Activated T-helper 1 cell treated with Interleukin-2 at 50 U/mL for 16 hours (primary cell): ENCODE data around the gene ARAP1.
A peak's percentile ranks its signal among the peaks of the same experiment; 100 is the strongest.
"Not testable (repeated sequence)": the region's sequence is repeated elsewhere in the genome, so short reads cannot be mapped to it uniquely, and the experiment has no call there.

Source experiments
- DNase-seq: peaks from one replicate; pipeline ENCODE4 v3.0.0-alpha.2; 2020; ENCODE audit warnings: low read depth

ARAP1 gene

GRCh38 chr11:72752088-72752914, at the start of gene ARAP1:
Gene ARAP1, minus strand, starts transcription at chr11:72752408. Its CDS starts 25,280 bp downstream, at chr11:72727128.
- peak; percentile 76 for DNase-seq

DNA sequence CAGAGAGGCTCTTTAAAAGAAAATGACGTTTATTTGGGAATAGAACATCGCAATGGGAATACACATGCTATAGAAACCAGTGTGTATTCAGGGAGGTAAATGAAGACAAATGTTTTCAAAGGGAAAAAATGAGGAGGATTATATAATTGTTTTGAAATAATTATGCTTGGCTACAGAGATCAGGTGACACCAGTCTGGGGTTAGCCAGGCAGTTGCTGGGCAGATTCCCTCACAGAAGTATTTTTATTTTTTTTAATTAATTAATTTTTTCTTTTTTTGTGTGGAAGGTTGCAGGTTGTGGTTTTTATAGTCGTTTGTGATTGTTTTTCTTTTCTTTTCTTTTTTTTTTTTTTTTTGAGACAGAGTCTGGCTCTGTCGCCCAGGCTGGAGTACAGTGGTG, 47.2 kb upstream of the ARAP1 start:
- no peak for DNase-seq

- no peak for DNase-seq
Observed at GRCh38 chr11:72798361-72798760, 46.2 kb upstream of the ARAP1 start.

DNA sequence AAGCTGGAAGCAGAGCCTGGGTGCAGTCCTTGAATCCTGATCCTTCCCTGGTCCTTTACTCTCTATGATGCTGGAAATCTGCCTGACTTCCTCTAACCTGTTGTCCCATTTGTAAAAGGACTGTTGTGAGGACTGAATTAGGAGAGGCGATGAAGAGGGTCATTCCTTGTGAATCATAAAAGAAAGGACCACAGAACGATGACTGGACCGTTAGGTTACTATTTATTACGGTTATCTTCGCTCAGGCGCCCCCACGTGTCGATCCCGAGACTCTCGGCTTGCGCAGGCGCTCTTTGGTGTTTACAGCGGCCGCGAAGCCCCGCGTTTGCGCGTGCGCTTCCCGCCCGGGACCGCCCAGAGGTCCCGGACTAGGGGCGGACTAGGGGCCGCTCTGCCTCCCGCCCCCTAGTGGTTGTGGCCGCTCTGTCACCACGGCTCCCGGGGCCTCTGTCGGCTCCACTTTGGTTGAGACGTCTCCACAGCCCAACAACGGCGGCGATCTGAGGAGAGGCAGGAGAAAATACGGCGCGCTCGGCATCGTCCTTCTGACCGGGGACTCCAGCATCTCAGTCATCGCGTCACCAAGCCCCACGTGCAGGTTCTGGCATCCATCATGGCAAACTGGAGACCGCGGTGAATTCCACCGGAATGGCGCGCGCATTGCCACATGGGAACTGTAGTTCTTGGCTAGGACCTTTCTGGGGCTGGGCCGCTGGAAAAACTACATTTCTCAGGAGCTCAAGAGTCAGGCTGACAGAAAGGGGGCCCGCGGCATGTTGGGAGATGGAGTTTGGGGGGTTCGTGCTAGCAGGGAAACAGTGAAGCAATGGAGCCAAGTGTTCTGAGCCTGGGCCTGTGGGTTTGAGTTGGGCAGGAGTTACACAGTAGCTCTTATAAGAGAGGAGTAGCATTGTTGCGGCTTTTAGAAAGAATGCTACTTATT, 41.5 kb upstream of the ARAP1 start, which contains the start of gene STARD10:
STARD10 (minus strand) TSS at position 623 of the 943 bp plus-strand sequence. CDS start 12,866 bp downstream, outside the sequence.
- peak; percentile 93 for DNase-seq

- DNase-seq, result no peak
Observed at GRCh38 chr11:72793076-72793424, 40.8 kb upstream of the ARAP1 start.

- no peak for DNase-seq
Observed at GRCh38 chr11:72792437-72793021, 40.3 kb upstream of the ARAP1 start.

- DNase-seq, result not testable (repeated sequence)
Observed at GRCh38 chr11:72791228-72791627, 39.0 kb upstream of the ARAP1 start.

DNA sequence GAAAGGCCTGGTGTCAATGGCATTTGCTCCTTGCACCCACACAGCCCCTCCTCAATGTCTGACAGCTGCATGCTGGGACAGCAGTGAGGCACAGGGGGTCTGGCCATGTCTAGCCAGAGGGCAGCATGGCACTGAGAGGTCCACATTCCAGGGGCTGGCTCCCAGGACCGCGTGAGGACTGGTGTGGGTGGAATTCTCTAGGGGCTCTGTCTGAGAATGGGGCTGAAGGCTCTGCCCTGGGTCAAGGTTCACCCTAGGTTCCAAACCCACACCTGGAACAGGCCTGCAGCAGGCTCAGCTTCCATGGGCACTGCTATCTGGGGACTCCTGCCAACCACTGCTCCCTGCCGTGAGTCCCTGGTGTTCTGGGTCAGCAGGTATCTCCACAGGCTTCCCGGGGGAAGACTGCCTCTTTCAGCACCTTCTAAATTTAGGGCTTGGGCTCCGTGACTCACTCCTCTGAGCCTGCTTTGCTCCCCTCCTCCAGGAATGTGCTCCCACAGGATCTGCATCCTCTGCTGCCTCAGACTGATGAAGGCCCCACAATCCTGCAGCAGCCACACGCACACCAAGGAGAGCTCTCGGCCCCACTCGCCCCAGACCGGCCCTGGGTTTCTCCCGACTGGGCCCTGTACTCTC, 37.4 kb upstream of the ARAP1 start:
- no peak for DNase-seq

- no peak for DNase-seq
Observed at GRCh38 chr11:72788241-72788640, 36.0 kb upstream of the ARAP1 start.

- no peak for DNase-seq
Observed at GRCh38 chr11:72787216-72788104, 35.3 kb upstream of the ARAP1 start.

- no peak for DNase-seq
Observed at GRCh38 chr11:72786305-72787215, 34.4 kb upstream of the ARAP1 start.

GRCh38 chr11:72784662-72785061, 32.5 kb upstream of the ARAP1 start:
- no peak for DNase-seq

DNA sequence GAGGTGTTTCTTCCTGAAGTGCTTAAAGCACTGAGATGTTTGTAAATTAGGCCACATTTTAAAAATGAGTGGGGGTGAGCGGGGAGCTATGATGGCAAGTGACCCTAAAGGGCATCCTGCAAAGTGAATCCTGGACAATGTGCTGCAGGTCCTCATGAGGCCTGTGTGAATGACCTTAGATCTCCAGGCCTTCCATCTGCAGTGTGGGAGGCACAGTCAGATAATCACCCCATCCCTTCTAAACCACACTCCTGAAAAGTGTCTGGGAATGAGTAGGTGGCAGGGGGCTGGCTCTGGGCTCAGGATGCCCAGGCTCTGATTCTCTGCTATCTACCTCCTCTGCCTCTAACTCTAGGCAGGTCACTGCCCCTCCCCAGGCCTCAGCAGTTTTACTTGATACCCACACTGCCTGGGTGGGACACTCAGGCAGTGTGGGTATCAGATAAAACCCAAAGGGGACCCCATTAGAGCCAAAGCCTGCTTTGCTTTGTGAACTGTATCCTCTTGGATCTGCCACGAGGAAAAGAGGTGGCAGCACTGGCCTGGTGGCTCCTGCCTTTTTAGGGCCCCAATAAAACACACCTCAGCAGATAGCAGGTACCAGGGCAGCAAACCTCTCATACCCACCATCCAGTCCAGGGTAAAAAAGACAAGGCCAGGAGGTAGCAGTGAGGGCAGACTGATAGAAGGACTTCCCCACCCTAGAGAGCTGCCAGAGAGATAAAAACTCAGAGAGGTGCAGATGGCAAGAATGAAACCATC, 31.1 kb upstream of the ARAP1 start:
- DNase-seq, result no peak

DNA sequence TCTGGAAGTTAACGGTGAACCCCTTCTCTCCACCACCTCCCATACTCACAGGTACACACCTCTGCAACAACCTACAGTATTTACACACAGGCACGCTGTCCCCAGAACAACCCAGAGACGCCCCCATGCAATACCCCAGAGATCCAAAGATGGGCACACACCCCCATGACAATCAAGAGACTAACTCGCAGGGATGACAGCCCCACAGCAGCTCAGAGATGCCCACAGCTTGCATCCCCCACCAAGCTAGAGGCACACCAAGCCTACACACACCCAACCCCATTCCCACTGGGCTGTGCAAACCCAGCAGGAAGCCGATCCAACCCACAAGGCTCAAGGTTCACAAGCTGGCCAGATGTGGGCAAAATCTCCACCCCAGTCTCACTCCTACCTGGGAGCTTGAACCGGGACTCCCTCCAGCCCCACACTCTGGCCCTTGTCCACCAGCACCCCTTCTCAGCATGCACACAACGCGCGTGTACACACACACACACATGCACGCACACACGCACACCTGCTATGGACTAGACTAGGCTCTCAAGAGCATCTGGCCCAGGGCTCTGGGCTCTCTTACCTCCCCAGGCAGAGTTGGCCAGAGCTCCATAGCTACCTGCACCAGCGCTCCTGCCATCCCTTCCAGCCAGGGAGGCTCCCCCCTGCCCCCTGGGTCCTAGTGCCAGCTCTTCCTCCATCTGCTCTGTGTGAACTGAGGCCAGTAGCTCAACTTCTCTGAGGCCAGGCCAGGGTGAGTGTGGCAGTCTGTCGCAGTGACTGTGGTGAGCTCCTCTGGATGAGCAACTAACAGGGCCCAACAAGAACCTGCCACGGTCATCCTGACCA, 30.1 kb upstream of the ARAP1 start:
- no peak for DNase-seq

- peak; percentile 36 for DNase-seq
Observed at GRCh38 chr11:72781313-72782080, 29.3 kb upstream of the ARAP1 start.

DNA sequence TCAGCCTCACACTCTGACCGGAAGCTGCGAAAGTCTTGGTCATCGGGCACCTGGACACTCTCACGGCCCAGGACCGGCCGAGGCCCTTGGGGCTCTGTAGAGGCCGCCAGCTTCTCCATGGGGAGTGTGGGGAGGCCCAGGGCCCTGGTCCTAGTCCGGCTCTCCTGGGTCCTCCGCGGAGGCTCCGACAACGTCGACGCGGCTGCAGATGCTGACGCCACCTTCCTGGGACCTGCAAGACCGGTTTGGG, 28.8 kb upstream of the ARAP1 start:
- DNase-seq, result no peak

DNA sequence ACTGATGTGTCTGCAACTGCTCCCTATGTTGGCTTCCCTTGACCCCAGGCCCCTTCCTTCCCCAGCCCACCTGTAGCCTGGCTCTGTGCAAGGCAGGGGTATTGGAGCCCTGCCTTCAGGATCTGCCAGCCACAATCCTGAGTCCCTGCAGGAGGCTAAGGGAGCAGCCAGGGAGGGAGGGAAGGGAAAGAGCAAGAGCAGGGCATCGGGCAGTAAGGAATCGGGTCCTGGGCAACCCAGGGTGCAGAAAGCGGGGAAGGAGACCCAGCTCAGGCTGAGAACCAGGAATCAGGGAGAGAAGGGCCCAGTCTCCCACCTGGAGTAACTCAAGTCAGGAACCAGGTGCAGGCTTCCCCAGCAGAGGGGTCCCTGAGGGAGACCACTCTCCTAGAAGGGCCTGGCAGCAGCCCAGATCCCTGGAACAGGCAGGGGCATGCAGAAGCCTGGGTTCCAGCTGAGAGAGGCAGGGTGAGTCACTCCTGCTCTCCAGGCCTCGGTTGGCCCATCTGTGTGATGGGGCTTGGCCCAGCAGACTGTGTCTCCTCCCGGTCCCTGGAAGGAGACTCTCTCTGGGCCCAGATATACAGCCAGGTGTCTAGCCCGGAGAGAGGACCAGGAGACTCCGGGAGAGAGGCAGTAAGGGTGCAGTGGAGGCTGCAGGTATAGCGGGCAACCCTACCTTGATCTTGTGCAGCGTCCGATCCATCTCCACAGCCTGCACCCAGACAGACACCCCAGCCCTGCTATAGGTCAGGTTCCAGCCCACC, 28.3 kb upstream of the ARAP1 start:
- no peak for DNase-seq
